GM21786 (cell line): ENCODE results near the gene SIGLEC12.

ENCODE experiments used
- ATAC-seq: cut with Tn5 transposase; IDR thresholded peaks from one replicate; pipeline ENCODE4 v1.9.1; 2021; ENCODE audit not compliant: unreplicated experiment

SIGLEC12 gene

GRCh38 chr19:51501594-51502263, at the start of gene SIGLEC12:
TSS of gene SIGLEC12 (minus strand) at chr19:51501800. CDS start at chr19:51501733, 67 bp downstream.
- ATAC-seq: no peak

- no peak for ATAC-seq
Observed at GRCh38 chr19:51550848-51551672, 49.5 kb upstream of the SIGLEC12 start.

- no peak for ATAC-seq
Observed at GRCh38 chr19:51549533-51550324, 48.1 kb upstream of the SIGLEC12 start.

GRCh38 chr19:51548891-51549305, 47.3 kb upstream of the SIGLEC12 start:
- no peak for ATAC-seq

GRCh38 chr19:51548213-51548651, 46.6 kb upstream of the SIGLEC12 start:
- ATAC-seq: no peak

GRCh38 chr19:51547397-51548212, 46.0 kb upstream of the SIGLEC12 start:
- ATAC-seq: no peak

GRCh38 chr19:51546650-51547396, 45.2 kb upstream of the SIGLEC12 start:
- ATAC-seq: no peak

GRCh38 chr19:51546107-51546649, 44.6 kb upstream of the SIGLEC12 start:
- no peak for ATAC-seq

GRCh38 chr19:51544038-51544437, 42.4 kb upstream of the SIGLEC12 start:
- ATAC-seq: no peak

- ATAC-seq: no peak
Observed at GRCh38 chr19:51542699-51543098, 41.1 kb upstream of the SIGLEC12 start.

GRCh38 chr19:51541458-51542357, 40.1 kb upstream of the SIGLEC12 start:
- no peak for ATAC-seq

- ATAC-seq: no peak
Observed at GRCh38 chr19:51539821-51540366, 38.3 kb upstream of the SIGLEC12 start.

- no peak for ATAC-seq
Observed at GRCh38 chr19:51535535-51535934, 33.9 kb upstream of the SIGLEC12 start.

GRCh38 chr19:51531349-51532315, 30.0 kb upstream of the SIGLEC12 start, which contains the start of gene SIGLEC6:
TSS of gene SIGLEC6 (minus strand) at chr19:51531670. CDS start at chr19:51531648, 22 bp downstream.
- ATAC-seq: no peak

GRCh38 chr19:51530616-51531015, 29.0 kb upstream of the SIGLEC12 start:
- no peak for ATAC-seq

- ATAC-seq: no peak
Observed at GRCh38 chr19:51529301-51529700, 27.7 kb upstream of the SIGLEC12 start.

GRCh38 chr19:51525651-51526050, 24.1 kb upstream of the SIGLEC12 start:
- no peak for ATAC-seq
